ENCODE data around the gene NR1I2. TPM values are rescaled to one million over a fixed set of nuclear protein-coding genes. Genes with fewer than 3 reads are reported as not detected.
A peak's percentile ranks its signal among the peaks of the same experiment; 100 is the strongest.

Gene NR1I2
- total RNA-seq, result not detected in 2 replicates

DNA sequence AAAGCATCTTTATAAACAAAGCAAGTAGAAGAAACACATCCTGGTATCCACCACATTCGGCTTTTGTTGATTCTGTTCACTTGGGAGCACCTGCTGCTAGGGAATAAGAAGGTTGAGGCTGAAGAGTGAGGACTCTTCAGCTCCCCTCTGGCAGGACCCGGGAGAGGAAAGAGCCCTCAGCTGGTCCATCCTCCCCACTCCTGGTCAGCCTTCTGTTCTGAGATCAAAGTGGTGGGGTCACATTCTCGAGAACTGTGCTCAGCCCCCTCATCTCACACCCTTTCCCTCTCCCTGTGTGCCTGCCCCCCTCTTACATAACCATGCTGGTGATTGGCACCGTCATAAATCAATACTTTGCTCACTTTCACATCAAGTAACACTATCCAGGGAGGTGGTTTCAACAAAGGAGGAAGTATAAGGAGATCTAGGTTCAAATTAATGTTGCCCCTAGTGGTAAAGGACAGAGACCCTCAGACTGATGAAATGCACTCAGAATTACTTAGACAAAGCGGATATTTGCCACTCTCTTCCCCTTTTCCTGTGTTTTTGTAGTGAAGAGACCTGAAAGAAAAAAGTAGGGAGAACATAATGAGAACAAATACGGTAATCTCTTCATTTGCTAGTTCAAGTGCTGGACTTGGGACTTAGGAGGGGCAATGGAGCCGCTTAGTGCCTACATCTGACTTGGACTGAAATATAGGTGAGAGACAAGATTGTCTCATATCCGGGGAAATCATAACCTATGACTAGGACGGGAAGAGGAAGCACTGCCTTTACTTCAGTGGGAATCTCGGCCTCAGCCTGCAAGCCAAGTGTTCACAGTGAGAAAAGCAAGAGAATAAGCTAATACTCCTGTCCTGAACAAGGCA, at the start of gene NR1I2:
TSS of gene NR1I2 (plus strand) at position 772 of the 869 bp plus-strand sequence.
- DNase-seq (ENCODE audit: extremely low read depth, low read depth, low spot score), result no peak

DNA sequence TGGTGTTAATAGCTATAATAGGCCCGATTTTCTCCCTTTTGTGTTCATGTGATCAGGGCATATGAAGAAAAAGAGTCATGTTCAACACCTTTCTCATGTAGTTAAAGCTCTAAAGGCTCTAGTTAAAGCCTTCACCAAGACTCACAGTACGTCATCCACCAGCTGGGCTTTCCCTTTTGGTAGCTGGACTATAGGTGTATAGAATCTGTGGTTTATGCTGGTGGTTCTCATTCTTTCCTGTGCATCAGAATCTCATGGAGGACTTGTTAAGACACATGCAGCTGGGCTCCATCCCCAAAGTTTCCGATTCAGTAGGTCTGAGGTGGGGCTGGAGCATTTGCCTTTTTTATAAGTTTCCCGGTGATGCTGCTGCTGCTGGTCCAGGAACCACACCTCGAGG, 48.1 kb upstream of the NR1I2 start:
- no peak for DNase-seq (ENCODE audit: extremely low read depth, low read depth, low spot score)

DNA sequence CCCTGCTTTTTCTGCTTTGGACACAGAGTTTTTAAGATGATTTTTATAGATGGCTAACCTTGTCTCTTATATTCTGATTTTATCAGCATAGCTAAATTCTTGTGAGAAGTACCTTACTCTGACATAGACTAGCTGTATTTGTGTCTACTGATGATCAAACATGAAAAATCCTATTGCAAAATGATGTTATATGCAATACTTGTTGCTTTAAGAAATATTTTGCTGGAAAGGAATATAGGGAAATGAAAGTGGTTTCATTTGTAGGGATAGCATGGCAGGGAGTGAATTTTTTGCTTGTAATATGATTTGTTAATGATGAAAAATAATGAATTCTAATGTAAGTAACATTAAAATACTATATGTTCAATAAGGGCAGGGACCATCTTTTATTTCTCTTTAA, 43.2 kb upstream of the NR1I2 start:
- DNase-seq (ENCODE audit: extremely low read depth, low read depth, low spot score), result no peak

DNA sequence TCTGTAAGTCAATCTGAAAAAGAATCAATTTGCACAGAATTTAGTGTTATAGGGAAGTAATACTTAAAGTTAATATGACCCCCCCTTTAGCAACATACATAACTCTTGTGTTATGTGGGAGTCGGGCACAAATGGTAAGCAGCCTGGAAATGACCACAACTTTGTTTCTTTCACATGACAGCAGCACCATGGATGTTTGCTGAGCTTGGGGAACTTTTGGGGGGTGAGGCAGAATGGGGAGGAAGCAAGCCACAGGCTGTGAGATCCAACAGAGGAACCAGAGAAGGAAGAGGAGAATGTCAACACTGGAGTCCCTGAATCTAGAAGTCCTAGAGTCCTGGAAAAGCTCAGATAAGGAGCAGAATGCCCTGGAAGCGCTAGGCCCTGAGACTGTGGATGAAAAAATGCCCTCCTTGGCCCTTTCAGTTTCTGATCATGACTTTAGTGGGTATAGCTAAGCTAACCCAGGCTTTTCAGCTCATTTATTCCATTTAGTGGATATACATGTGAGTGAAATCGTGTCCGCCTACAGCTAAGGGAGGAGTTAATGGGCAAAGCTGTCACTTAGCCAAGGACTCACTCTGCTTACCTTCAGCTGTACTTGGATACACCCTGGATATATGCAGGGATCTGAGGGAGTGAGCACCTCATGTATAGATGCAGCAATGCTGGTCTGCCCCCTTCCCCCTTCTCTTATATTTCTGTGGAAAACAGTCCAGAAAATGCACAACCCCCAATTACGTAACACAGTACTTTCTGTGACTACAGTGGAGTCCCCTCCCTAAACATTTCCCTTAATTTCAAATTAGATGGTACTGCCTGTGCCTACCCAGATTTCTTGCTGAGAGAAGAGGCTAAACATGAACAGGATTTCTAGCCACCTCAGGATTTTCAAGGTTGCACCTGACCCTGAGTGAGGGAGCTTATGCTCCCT, 40.0 kb upstream of the NR1I2 start:
- no peak for DNase-seq (ENCODE audit: extremely low read depth, low read depth, low spot score)

DNA sequence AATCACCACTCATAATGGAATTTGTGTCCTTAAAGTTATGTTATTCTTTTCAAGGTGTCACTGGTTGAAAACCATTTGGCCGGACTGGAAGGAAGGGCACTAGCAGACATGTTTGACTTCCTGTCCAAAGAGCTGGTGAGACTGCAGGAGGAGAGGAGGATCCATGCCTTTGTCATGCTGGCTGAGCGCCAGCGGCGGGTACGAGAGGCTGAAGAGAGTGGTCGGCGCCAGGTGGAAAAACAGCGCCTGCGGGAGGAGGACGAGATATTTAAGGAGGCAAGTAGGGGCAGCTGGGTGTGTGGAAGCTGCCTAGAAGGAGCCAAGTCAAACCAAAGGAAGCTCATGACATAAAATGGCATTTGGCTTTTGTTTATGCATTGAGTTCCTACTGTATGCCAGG, 38.0 kb upstream of the NR1I2 start:
- DNase-seq (ENCODE audit: extremely low read depth, low read depth, low spot score), result no peak

DNA sequence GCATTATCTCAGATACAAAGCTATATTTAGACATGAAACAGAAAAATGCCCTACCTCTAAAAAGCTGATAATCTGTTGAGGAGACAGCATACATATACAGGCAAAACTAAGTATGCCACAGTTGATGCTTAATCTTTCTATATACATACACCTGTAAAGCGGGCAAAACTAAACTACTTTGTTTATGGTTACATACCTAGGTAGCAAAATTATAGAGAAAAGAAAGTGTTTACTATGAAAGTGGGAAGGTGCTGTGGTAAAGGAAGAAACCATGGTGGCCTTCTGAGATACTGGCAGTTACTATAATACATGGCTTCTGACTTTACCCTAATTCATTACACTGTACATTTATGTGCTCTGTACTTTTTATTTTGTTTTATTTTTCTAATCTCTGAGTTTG, 36.0 kb upstream of the NR1I2 start:
- no peak for DNase-seq (ENCODE audit: extremely low read depth, low read depth, low spot score)

DNA sequence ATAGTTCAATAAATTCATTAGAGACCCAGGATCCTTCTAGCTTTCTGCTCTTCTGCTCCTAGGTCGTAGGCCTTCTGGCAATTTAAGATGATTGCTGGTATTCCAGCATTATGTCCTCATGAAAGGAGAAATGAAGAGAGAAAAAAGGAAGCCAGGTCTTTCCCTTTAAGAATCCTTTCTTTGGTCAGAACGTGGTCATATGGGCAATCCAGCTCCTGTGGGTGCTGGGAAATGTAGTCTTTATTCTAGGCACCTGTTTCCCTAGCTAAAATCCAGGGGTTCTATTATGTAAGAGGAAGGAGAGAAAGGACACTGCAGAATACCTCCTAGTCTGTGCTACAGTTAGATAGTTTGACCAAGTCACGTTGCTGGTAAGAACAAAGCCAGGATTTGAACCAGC, 35.5 kb upstream of the NR1I2 start:
- no peak for DNase-seq (ENCODE audit: extremely low read depth, low read depth, low spot score)

DNA sequence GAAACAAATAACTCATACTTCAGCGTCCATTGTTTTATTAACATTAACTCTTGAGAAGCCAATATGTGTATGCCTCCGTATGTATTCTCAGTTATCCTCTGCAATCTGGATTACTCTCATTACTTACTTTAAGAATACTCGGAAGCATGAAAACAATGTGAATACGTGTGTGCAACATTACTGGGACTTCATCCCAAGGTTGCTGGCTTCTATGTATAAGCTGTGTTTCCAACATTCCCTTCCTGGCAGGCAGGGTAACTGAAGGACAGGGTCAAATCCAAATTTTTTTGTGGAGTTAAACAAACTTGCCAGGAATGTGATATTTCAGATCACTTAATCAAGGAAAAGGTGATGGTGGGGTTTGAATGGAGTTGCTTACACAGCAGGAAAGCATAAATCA, 34.5 kb upstream of the NR1I2 start:
- no peak for DNase-seq (ENCODE audit: extremely low read depth, low read depth, low spot score)

DNA sequence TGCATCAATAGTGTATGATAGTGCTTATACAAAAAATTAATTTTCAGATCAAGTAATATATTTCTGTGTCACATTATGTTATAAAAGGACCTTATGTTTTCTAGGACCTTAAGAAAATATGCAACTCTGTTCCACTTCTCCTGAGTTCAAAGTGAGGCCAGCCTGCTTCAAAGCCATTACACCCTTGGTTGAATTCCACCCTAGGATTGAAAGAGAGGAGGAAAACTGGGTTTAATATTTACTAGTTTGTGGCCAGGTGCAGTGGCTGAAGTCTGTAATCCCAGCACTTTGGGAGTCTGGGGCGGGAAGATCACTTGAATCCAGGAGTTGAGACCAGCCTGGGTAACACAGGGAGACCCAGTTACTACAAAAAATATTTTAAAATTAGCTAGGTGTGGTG, 32.9 kb upstream of the NR1I2 start:
- DNase-seq (ENCODE audit: extremely low read depth, low read depth, low spot score), result no peak

DNA sequence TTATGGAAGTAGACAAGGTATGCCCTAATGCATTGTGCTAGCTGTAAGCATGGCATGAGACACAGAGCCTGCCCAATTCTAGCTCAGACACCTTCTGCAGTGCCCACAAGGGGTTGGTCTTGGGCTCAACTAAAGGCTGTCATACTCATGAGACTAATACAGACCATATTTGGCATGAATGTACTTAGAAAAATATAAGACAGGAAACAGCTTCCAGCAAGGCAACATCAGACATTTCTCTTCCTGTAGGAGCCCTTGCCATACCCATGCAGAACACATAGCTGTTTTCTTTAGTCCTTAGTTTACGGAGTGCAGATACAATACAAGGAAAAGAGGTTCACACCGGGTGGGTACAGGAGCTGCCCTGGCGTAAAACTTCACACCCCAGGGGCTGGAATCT, 30.5 kb upstream of the NR1I2 start:
- DNase-seq (ENCODE audit: extremely low read depth, low read depth, low spot score), result peak; percentile 75

DNA sequence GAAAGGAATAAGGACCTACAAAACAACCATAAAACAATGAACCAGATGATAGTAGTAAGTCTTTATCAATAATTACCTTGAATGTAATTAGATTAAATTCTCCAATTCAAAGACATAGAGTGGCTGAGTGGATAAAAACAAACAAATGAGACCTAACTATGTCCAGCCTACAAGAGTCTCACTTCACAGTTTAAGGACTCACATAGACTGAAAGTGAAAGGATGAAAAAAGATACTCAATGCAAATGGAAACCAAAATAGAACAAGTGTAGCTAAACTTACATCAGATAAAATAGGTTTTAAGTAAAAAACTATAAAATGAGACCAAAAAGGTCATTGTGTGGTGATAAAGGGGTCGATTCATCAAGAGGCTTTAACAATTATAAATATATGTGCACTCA, 21.9 kb upstream of the NR1I2 start:
- no peak for DNase-seq (ENCODE audit: extremely low read depth, low read depth, low spot score)

DNA sequence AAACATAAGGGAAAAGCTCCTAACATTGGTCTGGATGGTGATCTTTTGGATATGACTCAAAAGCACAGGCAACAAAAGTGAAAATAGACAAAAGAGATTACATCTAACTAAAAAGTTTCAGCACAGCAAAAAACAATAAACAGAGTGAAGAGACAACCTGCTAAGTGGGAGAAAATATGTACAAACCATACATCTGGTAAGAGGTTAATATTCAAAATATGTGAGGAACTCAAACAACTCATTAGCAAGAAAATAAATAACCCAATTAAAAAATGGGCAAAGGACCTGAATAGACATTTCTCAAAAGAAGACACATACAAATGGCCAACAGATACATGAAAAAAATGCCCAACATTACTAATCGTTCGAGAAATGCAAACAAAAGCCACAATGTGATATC, 19.0 kb upstream of the NR1I2 start:
- DNase-seq (ENCODE audit: extremely low read depth, low read depth, low spot score), result no peak

DNA sequence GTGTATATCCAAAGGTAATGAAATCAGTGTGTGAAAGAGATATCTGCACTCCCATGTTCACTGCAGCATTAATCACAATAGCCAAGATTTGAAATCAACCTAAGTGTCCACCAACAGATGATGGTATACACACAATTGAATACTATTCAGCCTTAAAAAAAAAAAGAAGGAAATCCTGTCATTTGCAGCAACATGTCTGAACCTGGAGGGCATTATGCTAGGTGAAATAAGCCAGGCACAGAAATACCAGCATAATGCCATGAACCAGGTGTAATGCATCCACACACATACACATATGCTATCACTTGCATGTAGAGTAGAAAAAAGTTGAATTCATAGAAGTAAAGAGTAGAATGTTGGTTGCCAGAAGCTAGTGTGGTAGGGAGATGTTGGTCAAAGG, 18.4 kb upstream of the NR1I2 start:
- DNase-seq (ENCODE audit: extremely low read depth, low read depth, low spot score), result no peak

DNA sequence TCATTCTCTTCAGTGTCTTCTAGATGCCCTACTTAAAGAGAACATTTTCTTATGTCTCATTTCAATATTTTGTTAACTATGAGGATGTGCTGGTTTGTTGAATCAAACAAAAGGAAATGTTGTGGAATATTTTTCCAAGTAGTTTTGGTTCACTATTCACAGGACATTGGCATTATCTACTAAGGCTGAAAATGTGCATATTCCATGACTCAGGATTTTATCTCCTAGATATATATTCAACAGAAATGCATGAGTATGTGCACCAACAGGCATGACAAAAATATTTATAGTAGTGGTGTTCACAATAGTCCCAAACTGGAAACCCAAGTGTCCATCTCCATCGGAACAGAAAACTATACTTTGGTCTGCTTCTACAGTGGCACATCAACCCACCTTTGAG, 16.7 kb upstream of the NR1I2 start:
- DNase-seq (ENCODE audit: extremely low read depth, low read depth, low spot score), result no peak

DNA sequence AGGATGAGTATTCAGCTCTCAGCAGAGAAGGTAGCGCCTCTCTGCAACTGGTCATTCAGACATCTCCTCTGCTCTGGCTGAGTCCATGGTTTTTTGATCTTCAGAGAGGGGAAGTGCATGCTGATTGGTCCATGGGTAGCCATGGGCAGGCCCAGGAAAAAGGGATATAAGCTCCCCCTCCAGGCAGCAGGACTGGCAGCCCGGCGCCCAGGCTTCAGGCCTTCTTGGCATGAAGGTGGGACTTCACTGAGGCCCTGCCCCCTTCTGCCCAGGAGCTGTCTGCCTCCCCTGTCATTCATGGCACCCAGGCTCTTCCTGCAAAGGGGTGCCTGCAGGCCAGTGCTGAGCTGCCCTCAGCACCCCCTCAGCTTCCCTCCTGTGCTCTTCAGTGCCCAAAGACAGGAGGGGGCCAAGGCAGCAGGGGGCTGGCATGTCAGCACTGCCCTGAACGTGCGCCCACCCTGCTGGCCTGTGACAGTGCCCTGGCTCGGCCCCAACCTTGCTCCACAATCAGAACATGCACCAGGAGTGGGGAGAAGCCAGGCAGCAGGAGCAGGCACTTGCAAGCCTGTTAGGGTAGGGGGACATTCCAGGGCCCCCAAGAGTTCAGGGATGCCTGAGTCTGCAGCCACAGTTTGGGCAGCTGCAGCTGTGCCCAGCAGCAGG, 13.8 kb upstream of the NR1I2 start:
- DNase-seq (ENCODE audit: extremely low read depth, low read depth, low spot score), result no peak

DNA sequence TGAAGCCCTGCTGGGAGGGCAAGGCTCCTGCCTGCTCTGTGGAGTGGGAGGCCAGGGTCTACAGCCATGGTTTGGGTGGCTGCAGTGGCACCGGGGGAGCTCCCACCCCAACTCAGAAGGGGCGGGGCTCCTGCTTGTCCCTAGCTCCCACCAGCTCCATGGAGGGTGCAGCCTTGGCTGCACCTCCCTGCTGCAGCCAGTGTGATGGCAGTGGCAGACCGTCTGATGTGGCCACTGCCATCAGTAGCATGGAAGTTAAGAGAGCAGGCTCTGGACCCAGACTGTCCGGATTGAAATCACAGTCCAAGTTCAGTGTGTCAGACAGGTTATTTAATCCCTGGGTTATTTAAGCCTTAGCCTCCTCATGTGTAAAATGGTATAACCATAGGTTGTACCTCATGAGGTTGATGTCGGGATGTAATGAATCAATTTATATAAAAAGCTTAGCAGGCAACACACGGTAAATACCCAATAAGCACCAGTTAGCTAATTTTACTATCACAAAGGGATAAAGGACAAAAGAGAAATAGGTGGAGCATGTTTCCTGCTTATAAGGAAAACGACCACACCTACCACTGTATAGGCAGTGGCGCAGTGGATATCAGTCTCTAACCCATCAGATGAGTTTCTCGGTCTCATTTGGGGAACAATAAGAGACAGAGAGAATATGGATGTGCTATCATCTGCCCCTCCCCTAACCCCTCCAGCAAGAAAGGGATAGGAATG, 13.1 kb upstream of the NR1I2 start:
- DNase-seq (ENCODE audit: extremely low read depth, low read depth, low spot score), result no peak

DNA sequence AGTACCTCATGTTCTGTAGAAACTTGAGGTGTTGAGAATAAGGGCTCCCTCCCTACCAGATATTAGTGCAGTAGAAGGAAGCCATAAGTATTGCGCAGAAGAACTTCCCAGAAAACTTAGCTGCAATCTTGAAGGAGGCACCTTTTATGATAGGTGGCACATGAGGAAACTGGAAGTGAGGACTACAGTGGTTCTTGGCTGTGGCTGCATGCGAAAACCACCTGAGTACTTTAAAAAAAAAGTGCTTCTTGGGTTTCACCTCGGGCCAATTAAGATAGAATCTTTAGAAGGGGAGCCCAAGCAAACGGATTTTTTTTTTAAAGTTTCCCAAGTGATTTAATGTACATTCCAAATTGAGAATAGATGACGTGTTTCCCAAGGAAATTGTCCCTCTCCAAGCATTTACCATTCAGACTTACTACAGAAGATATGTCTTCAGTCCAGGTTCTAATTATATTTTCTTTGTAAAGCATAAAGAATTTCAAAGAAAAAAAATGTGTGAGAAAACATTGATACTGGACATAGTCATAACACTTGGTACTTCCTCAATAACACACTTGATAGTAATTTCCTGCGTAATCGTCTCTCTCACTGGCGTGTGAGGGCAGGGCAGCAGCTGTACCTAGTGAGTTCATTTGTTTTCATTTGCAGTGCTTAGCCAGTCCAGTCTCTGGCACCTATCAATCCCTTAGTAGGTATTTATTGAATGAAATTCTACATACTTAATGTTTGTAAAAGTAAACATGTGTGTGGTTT, 12.3 kb upstream of the NR1I2 start:
- peak; percentile 90 for DNase-seq (ENCODE audit: extremely low read depth, low read depth, low spot score)

DNA sequence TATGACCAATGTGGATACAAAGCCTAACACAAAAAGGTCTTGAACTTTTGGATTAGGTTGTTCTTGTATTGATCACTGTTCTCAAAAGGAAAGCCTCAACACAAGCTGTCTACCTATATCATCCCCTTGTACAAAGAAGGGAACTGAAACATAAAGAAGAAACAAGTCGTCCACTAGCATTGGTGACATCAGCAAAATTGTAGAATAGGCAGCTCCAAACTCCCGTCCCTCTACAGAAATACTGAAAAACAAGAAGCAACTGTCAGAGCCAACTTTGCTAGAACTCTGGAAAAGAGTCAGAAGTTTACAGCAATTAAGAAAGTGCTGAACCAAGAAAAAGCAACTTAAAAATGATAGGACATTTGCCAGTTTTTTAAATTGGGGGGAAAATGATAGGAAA, 7.5 kb upstream of the NR1I2 start:
- DNase-seq (ENCODE audit: extremely low read depth, low read depth, low spot score), result no peak

DNA sequence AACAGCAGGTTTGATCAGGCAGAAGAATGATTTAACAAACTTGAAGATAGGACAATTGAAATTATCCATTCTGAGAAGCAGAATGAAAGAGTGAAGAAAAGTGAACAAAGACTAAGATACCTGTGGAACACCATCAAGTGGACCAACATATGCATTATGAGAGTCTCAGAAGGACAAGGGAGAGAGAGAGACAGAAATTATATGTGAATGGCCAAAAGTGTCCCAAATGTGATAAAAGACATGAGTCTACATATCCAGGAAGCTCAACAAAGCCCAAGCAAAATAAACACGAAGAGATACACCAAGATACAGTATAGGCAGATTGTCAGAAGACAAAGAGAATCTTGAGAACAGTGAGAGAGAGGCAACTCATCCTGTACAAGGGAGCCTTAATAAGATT, 5.6 kb upstream of the NR1I2 start:
- no peak for DNase-seq (ENCODE audit: extremely low read depth, low read depth, low spot score)

DNA sequence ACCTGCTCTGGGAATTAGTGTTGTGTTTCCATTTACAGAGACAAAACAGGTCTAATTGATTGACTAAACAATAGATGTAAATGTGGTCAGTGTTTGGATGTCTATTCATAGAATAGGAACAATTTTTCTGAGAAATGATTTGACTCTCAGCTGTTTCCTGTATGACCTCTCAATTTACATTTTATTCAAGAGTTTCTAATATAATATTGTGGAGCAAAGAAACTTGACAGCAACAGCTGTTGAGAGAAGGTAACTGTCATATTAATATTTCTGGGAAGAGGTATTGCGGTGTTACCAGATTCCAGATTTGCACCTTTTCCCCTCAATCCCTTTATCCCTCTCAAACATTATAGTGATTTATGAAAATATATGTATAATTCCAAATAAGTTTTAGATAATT, 3.7 kb upstream of the NR1I2 start:
- DNase-seq (ENCODE audit: extremely low read depth, low read depth, low spot score), result no peak
